Karpas-422 (cell line): ENCODE results near the gene LSM3. TPM values are rescaled to one million over a fixed set of nuclear protein-coding genes. Genes with fewer than 3 reads are reported as not detected.

ENCODE experiments used
- DNase-seq: peaks from one replicate; pipeline ENCODE4 v3.0.0-alpha.2; 2015
- H2AFZ ChIP-seq: fragments of 200-600 bp; sonication (generic); 2 replicates; pipeline ENCODE4 v1.6.1; 2014; ENCODE audit warnings: antibody characterized with exemption, low read length, mixed read lengths
- H3K27ac ChIP-seq: fragments of 200-600 bp; sonication (generic); 2 replicates; pipeline ENCODE4 v1.5.1; 2014; ENCODE audit warnings: mild to moderate bottlenecking, low read length, moderate library complexity
- H3K27me3 ChIP-seq: fragments of 200-600 bp; sonication (generic); 2 replicates; pipeline ENCODE4 v1.6.1; 2014; ENCODE audit warnings: low read length, mixed read lengths
- H3K36me3 ChIP-seq: fragments of 200-600 bp; sonication (generic); 2 replicates; pipeline ENCODE4 v1.6.1; 2014; ENCODE audit warnings: low read length, mixed read lengths; ENCODE audit not compliant: insufficient read depth
- H3K4me1 ChIP-seq: fragments of 200-600 bp; sonication (generic); 2 replicates; pipeline ENCODE4 v1.6.1; 2014; ENCODE audit warnings: mild to moderate bottlenecking, low read length, mixed read lengths
- H3K4me2 ChIP-seq: fragments of 200-600 bp; sonication (generic); 2 replicates; pipeline ENCODE4 v1.6.1; 2014; ENCODE audit warnings: low read length, low read depth, mild to moderate bottlenecking; ENCODE audit not compliant: poor library complexity, severe bottlenecking
- H3K4me3 ChIP-seq: fragments of 200-600 bp; sonication (generic); 2 replicates; pipeline ENCODE4 v1.5.1; 2014; ENCODE audit warnings: mild to moderate bottlenecking, antibody characterized with exemption, low read length, mixed read lengths
- H3K79me2 ChIP-seq: fragments of 200-600 bp; sonication (generic); 2 replicates; pipeline ENCODE4 v1.6.1; 2014; ENCODE audit warnings: mild to moderate bottlenecking, low read length, mixed read lengths
- H3K9ac ChIP-seq: fragments of 200-600 bp; sonication (generic); 2 replicates; pipeline ENCODE4 v1.6.0; 2014; ENCODE audit warnings: low read length
- H3K9me2 ChIP-seq: fragments of 200-600 bp; sonication (generic), shearing (Covaris generic); replicated peaks from 2 replicates; pipeline ENCODE4 v1.6.0; 2014; ENCODE audit warnings: mild to moderate bottlenecking, low read length, moderate library complexity; ENCODE audit not compliant: insufficient read depth
- H3K9me3 ChIP-seq: fragments of 300-700, 200-600 bp; sonication (generic); 2 replicates; pipeline ENCODE4 v1.6.1; 2014; ENCODE audit warnings: low read length, mixed read lengths
- H4K20me1 ChIP-seq: fragments of 200-600 bp; sonication (generic); 2 replicates; pipeline ENCODE4 v1.6.1; 2014; ENCODE audit warnings: mild to moderate bottlenecking, antibody characterized with exemption, low read length, low read depth; ENCODE audit not compliant: insufficient read depth
- total RNA-seq: library from RNA; depleted of rRNA; stranded (reverse); fragments of >200 nt; shearing (Covaris generic); gene quantifications from 2 replicates; pipeline ENCODE4 v1.2.3, GENCODE V29; 2014; ENCODE audit warnings: low replicate concordance

Gene LSM3
- total RNA-seq, 1 experiment from 2014 or later = 14.2 TPM

DNA sequence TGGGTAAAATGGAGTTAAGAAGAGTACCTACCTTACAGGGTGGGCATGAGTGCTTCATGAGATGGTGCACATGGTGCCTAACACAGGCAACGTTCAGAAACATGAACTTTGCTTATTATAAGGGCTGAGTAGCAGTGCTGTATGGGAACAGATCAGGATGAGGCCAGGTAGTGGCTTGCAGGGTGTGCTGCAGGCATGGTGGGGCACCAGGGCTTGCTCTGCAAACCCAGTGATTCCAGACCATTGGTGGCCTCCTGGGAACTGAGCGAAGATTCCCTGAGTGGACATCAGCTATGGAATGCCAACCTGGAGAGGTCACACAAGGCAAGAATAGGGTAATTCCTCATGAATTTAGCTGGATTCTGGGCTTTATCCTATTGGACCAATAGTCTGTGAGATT lies 37.9 kb upstream of the LSM3 start:
- no peak overlapping the region for H3K9ac ChIP-seq
- no peak overlapping the region for H2AFZ ChIP-seq
- H3K4me2 ChIP-seq = no peak overlapping the region
- DNase-seq = no peak
- no peak overlapping the region for H3K4me3 ChIP-seq
- no peak overlapping the region for H3K27ac ChIP-seq
- H3K27me3 ChIP-seq = no peaks in the 10 kb centered on the region
- H3K9me2 ChIP-seq = no peaks in the 10 kb centered on the region
- H4K20me1 ChIP-seq = no peaks in the 10 kb centered on the region
- H3K4me1 ChIP-seq = peaks cover 14% of the 10 kb centered on the region
- H3K79me2 ChIP-seq = no peaks in the 10 kb centered on the region
- H3K36me3 ChIP-seq = peaks cover 15% of the 10 kb centered on the region; the same call in 1 of the 2 replicates
- no peaks in the 10 kb centered on the region for H3K9me3 ChIP-seq

DNA sequence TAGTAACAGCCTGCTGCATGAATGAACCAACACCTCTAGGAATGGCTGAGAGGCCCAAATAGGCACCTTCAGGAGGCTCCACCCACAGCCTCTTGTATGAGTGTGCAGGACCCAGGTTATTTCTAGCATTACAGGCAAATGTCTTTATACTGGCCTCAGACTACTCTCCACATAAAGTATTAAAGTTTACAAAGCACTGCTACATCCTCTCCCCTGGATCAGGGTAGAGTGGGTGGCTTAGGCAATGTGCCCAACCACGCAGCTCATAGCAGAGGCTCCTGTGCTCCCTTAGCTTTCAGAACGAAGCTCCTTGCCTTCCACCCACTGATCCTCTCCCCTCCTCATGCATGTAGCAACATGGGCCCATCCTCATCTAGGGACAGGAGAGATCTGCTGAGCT lies 37.5 kb upstream of the LSM3 start:
- Histone ChIP-seq H3K27ac (no peak overlapping the region), H2AFZ (no peak overlapping the region), H3K9me3 (no peaks in the 10 kb centered on the region), H3K9me2 (no peaks in the 10 kb centered on the region), H3K4me1 (peaks cover 14% of the 10 kb centered on the region), H4K20me1 (no peaks in the 10 kb centered on the region), H3K9ac (no peak overlapping the region), H3K79me2 (no peaks in the 10 kb centered on the region), H3K4me3 (no peak overlapping the region), H3K4me2 (no peak overlapping the region), H3K27me3 (no peaks in the 10 kb centered on the region), H3K36me3 (peaks cover 15% of the 10 kb centered on the region; the same call in 1 of the 2 replicates)
- no peak for DNase-seq

DNA sequence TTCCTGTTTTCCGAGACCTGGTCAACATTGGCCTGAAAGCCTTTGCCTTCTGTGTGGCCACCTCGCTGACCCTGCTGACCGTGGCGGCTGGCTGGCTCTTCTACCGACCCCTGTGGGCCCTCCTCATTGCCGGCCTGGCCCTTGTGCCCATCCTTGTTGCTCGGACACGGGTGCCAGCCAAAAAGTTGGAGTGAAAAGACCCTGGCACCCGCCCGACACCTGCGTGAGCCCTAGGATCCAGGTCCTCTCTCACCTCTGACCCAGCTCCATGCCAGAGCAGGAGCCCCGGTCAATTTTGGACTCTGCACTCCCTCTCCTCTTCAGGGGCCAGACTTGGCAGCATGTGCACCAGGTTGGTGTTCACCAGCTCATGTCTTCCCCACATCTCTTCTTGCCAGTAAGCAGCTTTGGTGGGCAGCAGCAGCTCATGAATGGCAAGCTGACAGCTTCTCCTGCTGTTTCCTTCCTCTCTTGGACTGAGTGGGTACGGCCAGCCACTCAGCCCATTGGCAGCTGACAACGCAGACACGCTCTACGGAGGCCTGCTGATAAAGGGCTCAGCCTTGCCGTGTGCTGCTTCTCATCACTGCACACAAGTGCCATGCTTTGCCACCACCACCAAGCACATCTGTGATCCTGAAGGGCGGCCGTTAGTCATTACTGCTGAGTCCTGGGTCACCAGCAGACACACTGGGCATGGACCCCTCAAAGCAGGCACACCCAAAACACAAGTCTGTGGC lies 36.8 kb upstream of the LSM3 start:
- H3K4me1 ChIP-seq = peaks cover 14% of the 10 kb centered on the region
- no peaks in the 10 kb centered on the region for H3K27me3 ChIP-seq
- H3K9me3 ChIP-seq = no peaks in the 10 kb centered on the region
- no peak overlapping the region for H3K27ac ChIP-seq
- H2AFZ ChIP-seq = no peak overlapping the region
- H3K79me2 ChIP-seq = no peaks in the 10 kb centered on the region
- no peaks in the 10 kb centered on the region for H4K20me1 ChIP-seq
- DNase-seq = no peak
- H3K4me3 ChIP-seq = no peak overlapping the region
- H3K9ac ChIP-seq = no peak overlapping the region
- peaks cover 15% of the 10 kb centered on the region; the same call in 1 of the 2 replicates for H3K36me3 ChIP-seq
- no peaks in the 10 kb centered on the region for H3K9me2 ChIP-seq
- no peak overlapping the region for H3K4me2 ChIP-seq

- Histone ChIP-seq H3K4me1 (peaks cover 14% of the 10 kb centered on the region), H3K36me3 (peaks cover 15% of the 10 kb centered on the region; the same call in 1 of the 2 replicates), H3K9ac (no peak overlapping the region), H3K9me3 (no peaks in the 10 kb centered on the region), H3K4me2 (no peak overlapping the region), H2AFZ (no peak overlapping the region), H3K9me2 (no peaks in the 10 kb centered on the region), H3K27me3 (no peaks in the 10 kb centered on the region), H3K4me3 (no peak overlapping the region), H3K27ac (no peak overlapping the region), H3K79me2 (no peaks in the 10 kb centered on the region), H4K20me1 (no peaks in the 10 kb centered on the region)
- no peak for DNase-seq
Observed at GRCh38 chr3:14142567-14143270, 35.9 kb upstream of the LSM3 start.

DNA sequence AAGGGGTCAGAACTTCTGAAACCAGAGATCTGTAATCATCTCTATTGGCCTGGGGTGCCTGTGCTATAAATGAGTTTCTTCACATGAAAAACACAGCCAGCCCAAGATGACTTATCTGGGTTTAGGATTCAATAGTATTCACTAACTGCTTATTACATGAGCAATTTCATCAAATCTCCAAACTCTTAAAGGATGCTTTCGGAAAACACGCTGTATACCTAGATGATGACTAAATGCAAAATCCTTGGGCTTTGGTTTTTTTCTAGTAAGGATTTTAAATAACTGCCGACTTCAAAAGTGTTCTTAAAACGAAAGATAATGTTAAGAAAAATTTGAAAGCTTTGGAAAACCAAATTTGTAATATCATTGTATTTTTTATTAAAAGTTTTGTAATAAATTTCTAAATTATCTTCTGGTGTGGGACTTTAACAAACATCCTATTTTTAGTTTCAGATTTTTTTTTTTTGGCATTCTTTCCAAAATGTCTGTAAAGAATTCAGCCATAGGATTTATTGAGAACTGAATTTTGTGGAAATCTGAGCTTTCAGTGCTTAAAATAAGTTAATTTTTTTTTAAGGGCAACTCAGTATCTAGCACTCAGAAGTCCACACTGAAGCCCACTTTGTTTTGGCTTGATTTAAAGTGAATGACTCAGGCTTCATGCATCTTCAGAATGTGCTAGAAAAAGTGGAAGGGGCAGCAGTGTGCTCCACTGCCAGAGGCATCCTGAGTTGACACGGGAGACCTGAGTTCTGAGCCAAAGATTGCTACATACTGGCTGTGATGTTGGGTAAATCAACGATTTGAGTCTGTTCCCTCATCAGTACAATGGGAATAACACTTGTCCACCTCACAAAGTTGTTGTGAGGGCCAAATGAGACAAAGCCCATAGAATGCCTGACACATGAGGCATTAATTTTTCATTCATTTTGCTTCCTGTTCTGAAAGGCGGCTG lies 35.1 kb upstream of the LSM3 start:
- no peaks in the 10 kb centered on the region for H4K20me1 ChIP-seq
- no peak overlapping the region for H3K4me3 ChIP-seq
- H3K9me3 ChIP-seq = no peaks in the 10 kb centered on the region
- H3K27me3 ChIP-seq = no peaks in the 10 kb centered on the region
- H3K9ac ChIP-seq = no peak overlapping the region
- H3K9me2 ChIP-seq = no peaks in the 10 kb centered on the region
- no peak overlapping the region for H2AFZ ChIP-seq
- H3K4me2 ChIP-seq = no peak overlapping the region
- no peak for DNase-seq
- H3K79me2 ChIP-seq = no peaks in the 10 kb centered on the region
- peak overlapping the region; percentile 43; the same call in 1 of the 2 replicates for H3K27ac ChIP-seq
- H3K4me1 ChIP-seq = peaks cover 14% of the 10 kb centered on the region
- H3K36me3 ChIP-seq = peaks cover 15% of the 10 kb centered on the region; the same call in 1 of the 2 replicates

- H3K79me2 ChIP-seq = no peaks in the 10 kb centered on the region
- H3K9ac ChIP-seq = no peak overlapping the region
- peak; percentile 87 for DNase-seq
- H3K4me1 ChIP-seq = peaks cover 14% of the 10 kb centered on the region
- peak overlapping the region; percentile 43; the same call in 1 of the 2 replicates for H3K27ac ChIP-seq
- no peaks in the 10 kb centered on the region for H3K9me2 ChIP-seq
- no peaks in the 10 kb centered on the region for H3K9me3 ChIP-seq
- H3K36me3 ChIP-seq = peaks cover 15% of the 10 kb centered on the region; the same call in 1 of the 2 replicates
- no peaks in the 10 kb centered on the region for H4K20me1 ChIP-seq
- H3K4me2 ChIP-seq = no peak overlapping the region
- no peaks in the 10 kb centered on the region for H3K27me3 ChIP-seq
- H3K4me3 ChIP-seq = no peak overlapping the region
- no peak overlapping the region for H2AFZ ChIP-seq
Observed at GRCh38 chr3:14144423-14145075, 34.1 kb upstream of the LSM3 start.

- Histone ChIP-seq H3K9ac (no peak overlapping the region), H3K27me3 (no peaks in the 10 kb centered on the region), H3K4me2 (no peak overlapping the region), H3K4me1 (peaks cover 14% of the 10 kb centered on the region), H3K36me3 (peaks cover 15% of the 10 kb centered on the region; the same call in 1 of the 2 replicates), H3K9me2 (no peaks in the 10 kb centered on the region), H3K27ac (no peak overlapping the region; the same call in 1 of the 2 replicates), H4K20me1 (no peaks in the 10 kb centered on the region), H2AFZ (no peak overlapping the region), H3K9me3 (no peaks in the 10 kb centered on the region), H3K79me2 (no peaks in the 10 kb centered on the region), H3K4me3 (no peak overlapping the region)
- no peak for DNase-seq
Observed at GRCh38 chr3:14145236-14145635, 33.4 kb upstream of the LSM3 start.
